GM10248 (cell line): ENCODE measurements around the gene YOD1.
"Not testable (repeated sequence)": the region's sequence is repeated elsewhere in the genome, so short reads cannot be mapped to it uniquely, and the experiment has no call there.

Experiments
- CTCF ChIA-PET: fragments of 300-600 bp; sonication (Branson Sonifier 250); formaldehyde crosslinking; extraction: SDS; loops from one replicate; lab custom pipeline; 2021; ENCODE audit warnings: antibody characterized with exemption; lab: Yijun Ruan, JAX
- POLR2A ChIA-PET: fragments of 350-650 bp; sonication (Branson Sonifier 250); formaldehyde crosslinking; extraction: SDS; loops from one replicate; lab custom pipeline; 2020; ENCODE audit warnings: antibody characterized with exemption; lab: Yijun Ruan, JAX
- DNase-seq: peaks from one replicate; pipeline ENCODE4 v3.0.0; 2012; ENCODE audit errors: extremely low spot score
- CTCF ChIP-seq: IDR thresholded peaks from 2 replicates; pipeline ENCODE4 v1.5.1; 2012; ENCODE audit warnings: mild to moderate bottlenecking, low read depth; ENCODE audit errors: extremely low read depth, missing control alignments, control extremely low read depth

The YOD1 gene

GRCh38 chr1:207049054-207049453 lies 2.0 kb downstream of the YOD1 start:
- no peak for TF ChIP-seq CTCF
- ChIA-PET POLR2A (no interaction called here), CTCF (interaction anchor here (0.8 to 5.1 kb wide), 15 partner anchors 9 to 356 kb away, joined by 3 to 29 read pairs (median 10); no protein-coding TSS in a partner anchor)
- DNase-seq: no peak

GRCh38 chr1:207048041-207048440 lies 3.0 kb downstream of the YOD1 start:
- ChIA-PET POLR2A (no interaction called here), CTCF (interaction anchor here (1.1 to 5.1 kb wide), 9 partner anchors 13 to 132 kb away, joined by 3 to 29 read pairs (median 11); no protein-coding TSS in a partner anchor)
- DNase-seq: no peak
- TF ChIP-seq CTCF: no peak

GRCh38 chr1:207047505-207047904 lies 3.5 kb downstream of the YOD1 start:
- ChIA-PET CTCF (interaction anchor here (1.3 to 5.1 kb wide), 5 partner anchors 14 to 65 kb away, joined by 3 to 29 read pairs (median 6); partner anchors contain the start of gene C1orf116), POLR2A (no interaction called here)
- TF ChIP-seq CTCF: no peak
- DNase-seq: no peak

- TF ChIP-seq CTCF: no peak
- POLR2A ChIA-PET: no interaction called here
- DNase-seq: no peak
- CTCF ChIA-PET: interaction anchor here (0.9 to 1.5 kb wide), 3 partner anchors 12 to 64 kb away, joined by 3 read pairs; no protein-coding TSS in a partner anchor
Observed at GRCh38 chr1:207045453-207045852, 5.6 kb downstream of the YOD1 start.

GRCh38 chr1:207041397-207041796 lies 9.6 kb downstream of the YOD1 start:
- POLR2A ChIA-PET, DNase-seq: not testable (repeated sequence)
- CTCF ChIA-PET: interaction anchor here (1.4 kb wide), 1 partner anchor 59 kb away, joined by 6 read pairs; no protein-coding TSS in a partner anchor

GRCh38 chr1:207040181-207040533 lies 10.9 kb downstream of the YOD1 start:
- POLR2A ChIA-PET: no interaction called here
- no peak for DNase-seq
- no peak for TF ChIP-seq CTCF
- CTCF ChIA-PET: interaction anchor here (0.8 to 2.1 kb wide), 3 partner anchors 9 to 105 kb away, joined by 3 to 12 read pairs (median 3); no protein-coding TSS in a partner anchor

- no peak for TF ChIP-seq CTCF
- POLR2A ChIA-PET: no interaction called here
- CTCF ChIA-PET: interaction anchor here (0.8 to 2.1 kb wide), 3 partner anchors 10 to 104 kb away, joined by 3 to 12 read pairs (median 3); no protein-coding TSS in a partner anchor
- DNase-seq: no peak
Observed at GRCh38 chr1:207039380-207040180, 11.4 kb downstream of the YOD1 start.
